ENCODE measurements around the gene CHST10.

GRCh38 chr2:100376836-100377235 lies 40.6 kb downstream of the CHST10 start:
- TF ChIP-seq POLR2A (IDR thresholded peaks at IDR 0.05) (no peak), EP300 (IDR thresholded peaks at IDR 0.05; ENCODE audit: low read depth) (no peak)
- TF ChIP-seq, protein P1, sequence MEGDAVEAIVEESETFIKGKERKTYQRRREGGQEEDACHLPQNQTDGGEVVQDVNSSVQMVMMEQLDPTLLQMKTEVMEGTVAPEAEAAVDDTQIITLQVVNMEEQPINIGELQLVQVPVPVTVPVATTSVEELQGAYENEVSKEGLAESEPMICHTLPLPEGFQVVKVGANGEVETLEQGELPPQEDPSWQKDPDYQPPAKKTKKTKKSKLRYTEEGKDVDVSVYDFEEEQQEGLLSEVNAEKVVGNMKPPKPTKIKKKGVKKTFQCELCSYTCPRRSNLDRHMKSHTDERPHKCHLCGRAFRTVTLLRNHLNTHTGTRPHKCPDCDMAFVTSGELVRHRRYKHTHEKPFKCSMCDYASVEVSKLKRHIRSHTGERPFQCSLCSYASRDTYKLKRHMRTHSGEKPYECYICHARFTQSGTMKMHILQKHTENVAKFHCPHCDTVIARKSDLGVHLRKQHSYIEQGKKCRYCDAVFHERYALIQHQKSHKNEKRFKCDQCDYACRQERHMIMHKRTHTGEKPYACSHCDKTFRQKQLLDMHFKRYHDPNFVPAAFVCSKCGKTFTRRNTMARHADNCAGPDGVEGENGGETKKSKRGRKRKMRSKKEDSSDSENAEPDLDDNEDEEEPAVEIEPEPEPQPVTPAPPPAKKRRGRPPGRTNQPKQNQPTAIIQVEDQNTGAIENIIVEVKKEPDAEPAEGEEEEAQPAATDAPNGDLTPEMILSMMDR (IDR thresholded peaks at IDR 0.05): no peak

Measured in transverse colon (tissue), 3 donors.